Common myeloid progenitor, CD34-positive (primary cell): Measurements from ENCODE around the gene ZMAT3. TPM values are rescaled to one million over a fixed set of nuclear protein-coding genes. Genes with fewer than 3 reads are reported as not detected.
"Not testable (repeated sequence)": the region's sequence is repeated elsewhere in the genome, so short reads cannot be mapped to it uniquely, and the experiment has no call there.

Experiments
- CTCF ChIA-PET: fragments of 350-600 bp; sonication (Branson Sonifier 250); formaldehyde crosslinking; loops from one replicate; lab custom pipeline; 2021; ENCODE audit warnings: antibody characterized with exemption; lab: Charles Lee
- POLR2A ChIA-PET: fragments of 350-600 bp; sonication (Branson Sonifier 250); formaldehyde crosslinking; loops from one replicate; lab custom pipeline; 2021; ENCODE audit warnings: antibody characterized with exemption; lab: Charles Lee
- DNase-seq, 3 donors: peaks; one replicate each; pipeline versions ENCODE4 v3.0.0 to v3.0.0-alpha.2; 2013
- H3K27ac ChIP-seq, 2 experiments: 1 replicate in 1 of 2; 2 replicates in 1 of 2; pipeline ENCODE4 v1.7.0; 2013; ENCODE audit warnings: inconsistent platforms in 2 of 2, low read length in 2 of 2, mild to moderate bottlenecking in 2 of 2, low read depth in 1 of 2, moderate library complexity in 1 of 2; ENCODE audit not compliant: severe bottlenecking in 2 of 2, insufficient read depth in 1 of 2, poor library complexity in 1 of 2
- H3K27me3 ChIP-seq, 5 experiments: replicated peaks in 2 of 5; 1 replicate in 3 of 5; 2 replicates in 2 of 5; pipeline versions ENCODE4 v1.6.1 to v1.7.0; 2013; ENCODE audit warnings: low read length in 4 of 5, mild to moderate bottlenecking in 2 of 5, moderate library complexity in 2 of 5, inconsistent platforms in 1 of 5; ENCODE audit not compliant: insufficient read depth in 5 of 5, control insufficient read depth in 4 of 5
- H3K36me3 ChIP-seq, 4 experiments: 1 replicate in 2 of 4; 2 replicates in 2 of 4; pipeline versions ENCODE4 v1.6.1 to v1.7.0; 2013; ENCODE audit warnings: low read length in 3 of 4, control low read depth in 1 of 4, mild to moderate bottlenecking in 1 of 4; ENCODE audit not compliant: control insufficient read depth in 4 of 4, insufficient read depth in 4 of 4
- H3K4me1 ChIP-seq, 4 experiments: 1 replicate in 3 of 4; 2 replicates in 1 of 4; pipeline versions ENCODE4 v1.6.1 to v1.7.1; 2013; ENCODE audit warnings: low read length in 3 of 4, mild to moderate bottlenecking in 3 of 4, control low read depth in 1 of 4, inconsistent platforms in 1 of 4, moderate library complexity in 1 of 4; ENCODE audit not compliant: control insufficient read depth in 4 of 4, insufficient read depth in 4 of 4; ENCODE audit errors: control extremely low read depth in 1 of 4
- H3K4me3 ChIP-seq, 7 experiments: 1 replicate in 4 of 7; 2 replicates in 3 of 7; pipeline versions ENCODE4 v1.5.1 to v1.7.0; 2013; ENCODE audit warnings: mild to moderate bottlenecking in 7 of 7, low read length in 6 of 7, moderate library complexity in 6 of 7, inconsistent platforms in 2 of 7, low read depth in 2 of 7, control low read depth in 1 of 7; ENCODE audit not compliant: insufficient read depth in 4 of 7, control insufficient read depth in 1 of 7; ENCODE audit errors: extremely low read depth in 1 of 7
- H3K9me3 ChIP-seq, 5 experiments: 1 replicate in 4 of 5; 2 replicates in 1 of 5; pipeline versions ENCODE4 v1.6.1 to v1.7.1; 2013; ENCODE audit warnings: low read length in 4 of 5, mild to moderate bottlenecking in 2 of 5, inconsistent platforms in 1 of 5, low read depth in 1 of 5, moderate library complexity in 1 of 5; ENCODE audit not compliant: control insufficient read depth in 4 of 5, insufficient read depth in 2 of 5; ENCODE audit errors: control extremely low read depth in 1 of 5
- WGBS: methylation state at CpG from one replicate; pipeline ENCODE4 v1.1.5; 2013; ENCODE audit not compliant: insufficient coverage; 5-methylcytosine and 5-hydroxymethylcytosine counted together
- polyA plus RNA-seq: library from polyadenylated mRNA; unstranded; fragments of 120-200 nt; gene quantifications from one replicate; pipeline ENCODE4 v1.2.1, GENCODE V29; 2013

The ZMAT3 gene, protein sequence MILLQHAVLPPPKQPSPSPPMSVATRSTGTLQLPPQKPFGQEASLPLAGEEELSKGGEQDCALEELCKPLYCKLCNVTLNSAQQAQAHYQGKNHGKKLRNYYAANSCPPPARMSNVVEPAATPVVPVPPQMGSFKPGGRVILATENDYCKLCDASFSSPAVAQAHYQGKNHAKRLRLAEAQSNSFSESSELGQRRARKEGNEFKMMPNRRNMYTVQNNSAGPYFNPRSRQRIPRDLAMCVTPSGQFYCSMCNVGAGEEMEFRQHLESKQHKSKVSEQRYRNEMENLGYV
- 3.7 TPM for polyA plus RNA-seq

DNA sequence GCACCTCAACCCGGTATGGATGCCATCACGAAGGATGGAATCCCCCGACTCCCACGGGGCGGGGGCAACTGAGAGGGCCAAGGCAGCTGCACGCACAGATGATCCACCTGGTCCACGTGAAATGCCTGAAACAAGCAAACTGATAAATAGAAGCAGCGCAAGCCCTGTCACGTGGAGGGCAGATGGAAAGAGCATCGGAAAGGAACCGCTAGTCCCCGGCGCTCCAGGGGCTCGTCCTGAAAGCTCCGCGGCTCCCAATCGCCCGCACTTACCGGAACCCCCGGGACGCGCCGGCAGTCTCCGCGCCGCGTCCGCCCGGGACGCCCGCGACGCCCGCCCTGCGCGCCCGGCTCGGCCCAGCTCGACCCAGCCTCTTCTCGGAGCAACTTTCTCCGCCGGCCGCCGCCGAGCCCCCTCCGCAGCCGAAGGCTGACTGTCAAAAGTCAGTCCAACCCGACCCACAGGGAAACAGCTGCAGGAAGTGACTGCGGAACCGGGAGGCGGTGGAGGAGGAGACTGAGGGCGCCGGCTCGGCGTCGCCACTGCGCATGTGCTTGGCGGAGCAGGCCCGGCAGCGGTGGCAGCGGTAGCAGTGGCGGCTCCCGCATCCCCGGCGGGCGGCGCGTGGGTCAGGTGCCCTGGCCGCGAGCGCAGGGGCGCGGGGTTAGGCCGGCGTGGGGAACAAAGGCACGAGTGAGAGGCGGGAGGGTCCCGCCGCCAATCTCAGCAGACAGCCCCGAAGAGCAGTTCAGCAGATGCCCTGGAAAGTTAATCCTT is at the start of gene ZMAT3:
ZMAT3 (minus strand) TSS at position 487 of the 777 bp plus-strand sequence. CDS start 4,057 bp downstream, outside the sequence.
- peak within 1 kb of the TSS in 1 of 2 experiments; percentile 79 for H3K27ac ChIP-seq
- POLR2A ChIA-PET, result interaction anchor here (1.0 kb wide), 1 partner anchor 76 kb away, joined by 3 read pairs; the partner anchor contains the start of gene PIK3CA
- CTCF ChIA-PET, result interaction anchor here (1.2 to 4.7 kb wide), 6 partner anchors 11 to 251 kb away, joined by 3 to 17 read pairs (median 4); no protein-coding TSS in a partner anchor
- H3K36me3 ChIP-seq, result peaks cover 0 to 5% (median under 1%) of the 10 kb centered on the region in 4 experiments
- peak within 1 kb of the TSS; percentile 69 to 89 (median 76) for H3K4me3 ChIP-seq
- H3K27me3 ChIP-seq, result no peaks in the 10 kb centered on the region
- peaks cover 9 to 33% (median 26%) of the 10 kb centered on the region in 4 experiments for H3K4me1 ChIP-seq
- no peaks in the 10 kb centered on the region for H3K9me3 ChIP-seq
- 0% methylated on average over 47 of the region's 80 CpGs for WGBS
- DNase-seq, result peak; percentile 86 to 95 (median 95)

DNA sequence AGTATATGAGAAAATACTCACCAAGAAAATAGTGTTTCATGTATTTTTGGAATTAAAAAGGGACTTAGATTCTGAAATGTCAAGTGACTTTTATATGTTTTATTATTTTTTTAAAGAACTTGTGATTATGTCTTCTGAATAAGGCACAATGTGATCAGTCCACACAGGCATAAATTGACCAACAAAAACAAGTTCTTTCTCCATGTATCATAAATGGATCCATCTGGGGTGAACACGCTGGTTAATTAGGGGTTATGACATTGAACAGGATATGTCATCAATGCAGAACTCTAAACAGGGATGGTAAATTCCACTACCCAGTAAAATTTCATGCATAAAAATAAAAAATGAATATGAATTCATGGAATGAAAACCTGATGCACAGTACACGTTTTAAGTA is 45.2 kb upstream of the ZMAT3 start:
- Histone ChIP-seq H3K4me3 (no peak overlapping the region), H3K27ac (no peak overlapping the region), H3K27me3 (no peaks in the 10 kb centered on the region), H3K9me3 (no peaks in the 10 kb centered on the region), H3K36me3 (no peaks in the 10 kb centered on the region), H3K4me1 (no peaks in the 10 kb centered on the region)
- CTCF ChIA-PET, result no interaction called here
- POLR2A ChIA-PET, result no interaction called here
- no CpG with 5 or more reads among the region's 2 CpGs for WGBS
- no peak for DNase-seq

DNA sequence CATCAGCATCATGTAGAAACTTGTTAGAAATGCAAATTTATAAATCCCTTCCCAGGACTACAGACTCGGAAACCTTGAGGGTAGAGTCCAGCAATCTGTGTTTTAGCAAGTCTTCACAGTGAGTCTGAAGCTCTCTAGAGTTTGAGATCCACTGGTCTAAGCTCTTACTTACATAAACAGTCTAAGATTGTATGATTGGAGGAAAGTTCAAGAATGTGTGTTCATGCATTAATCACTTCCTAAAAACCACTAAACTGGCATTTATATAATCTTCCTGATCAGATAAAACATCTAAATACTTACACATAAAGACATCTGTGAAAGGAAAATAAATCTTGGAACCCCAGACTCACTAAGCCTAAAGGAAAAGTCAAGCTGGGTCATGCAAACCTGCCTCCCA is 43.8 kb upstream of the ZMAT3 start:
- H3K27ac ChIP-seq, H3K27me3 ChIP-seq, H3K4me3 ChIP-seq, POLR2A ChIA-PET, H3K9me3 ChIP-seq, H3K4me1 ChIP-seq, DNase-seq, H3K36me3 ChIP-seq: not testable (repeated sequence)
- WGBS, result 100% methylated on average over 1 of the region's 1 CpG
- CTCF ChIA-PET, result interaction anchor here (1.0 to 1.3 kb wide), 2 partner anchors 10 to 13 kb away, joined by 3 read pairs; no protein-coding TSS in a partner anchor

DNA sequence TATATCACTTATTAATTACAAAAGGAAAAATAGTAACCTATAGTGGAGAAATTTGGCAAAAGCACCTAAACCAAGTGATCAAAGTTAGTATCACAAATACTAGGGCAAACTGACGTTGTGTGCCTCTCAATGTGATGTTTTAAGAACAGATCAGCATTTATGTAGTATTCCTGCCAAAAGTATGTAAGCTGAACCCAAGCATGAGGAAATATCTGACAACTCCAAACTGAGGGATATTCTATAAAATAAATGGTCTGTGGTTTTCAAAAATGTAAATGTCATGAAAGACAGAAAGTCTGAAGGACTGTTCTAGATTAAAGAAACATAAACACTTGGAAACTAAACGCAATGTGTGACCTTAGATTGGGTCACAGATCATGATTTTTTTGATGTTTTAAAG is 42.3 kb upstream of the ZMAT3 start:
- no peak for DNase-seq
- Histone ChIP-seq H3K4me3 (no peak overlapping the region), H3K36me3 (no peaks in the 10 kb centered on the region), H3K4me1 (no peaks in the 10 kb centered on the region), H3K27me3 (no peaks in the 10 kb centered on the region), H3K27ac (no peak overlapping the region), H3K9me3 (peaks cover 0 to 3% (median 2%) of the 10 kb centered on the region in 5 experiments)
- no CpG with 5 or more reads among the region's 2 CpGs for WGBS
- POLR2A ChIA-PET, result no interaction called here
- CTCF ChIA-PET, result no interaction called here

DNA sequence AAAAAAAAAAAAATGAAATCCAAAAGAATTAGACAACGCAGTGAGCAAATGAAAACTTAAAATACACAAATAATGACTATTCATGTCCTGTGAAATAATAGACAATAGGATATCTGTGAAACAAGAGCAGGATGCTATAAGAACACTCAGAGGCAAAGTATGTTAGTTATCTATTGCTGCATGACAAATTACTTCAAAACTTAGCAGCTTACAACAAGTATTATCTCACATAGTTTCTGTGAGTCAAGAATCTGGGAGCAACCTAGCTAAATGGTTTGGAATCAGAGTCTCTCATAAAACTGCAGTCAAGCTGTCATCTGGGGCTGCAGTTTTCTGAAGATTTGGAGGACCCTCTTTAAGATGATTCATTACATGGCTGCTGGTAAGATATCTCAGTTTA is 36.5 kb upstream of the ZMAT3 start:
- POLR2A ChIA-PET, result no interaction called here
- no peaks in the 10 kb centered on the region for H3K4me1 ChIP-seq
- no peak overlapping the region for H3K27ac ChIP-seq
- H3K27me3 ChIP-seq, result peaks cover 0 to 2% (median 0%) of the 10 kb centered on the region in 5 experiments
- no peak for DNase-seq
- H3K9me3 ChIP-seq, result peaks cover 0 to 4% (median 2%) of the 10 kb centered on the region in 5 experiments
- no peak overlapping the region for H3K4me3 ChIP-seq
- WGBS, result no CpG with 5 or more reads among the region's 1 CpG
- CTCF ChIA-PET, result interaction anchor here (1.0 to 9.4 kb wide), 6 partner anchors 9 to 213 kb away, joined by 3 to 54 read pairs (median 4); no protein-coding TSS in a partner anchor
- H3K36me3 ChIP-seq, result no peaks in the 10 kb centered on the region

DNA sequence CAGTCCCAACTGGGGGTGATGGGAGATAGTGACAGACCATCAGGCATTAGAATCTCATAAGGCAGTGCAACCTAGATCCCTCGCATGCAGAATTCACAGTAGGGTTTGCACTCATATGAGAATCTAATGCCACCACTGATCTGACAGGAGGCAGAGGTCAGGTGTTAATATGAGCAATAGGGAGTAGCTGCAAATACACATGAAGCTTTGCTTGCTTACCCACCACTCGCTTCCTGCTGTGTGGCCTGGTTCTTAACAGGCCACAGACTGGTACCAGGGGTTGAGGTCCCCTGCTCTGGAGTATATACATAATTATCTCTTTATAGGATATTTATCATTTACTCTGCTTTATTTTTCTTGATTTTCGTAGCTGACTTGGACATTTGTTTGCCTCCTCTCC is 36.0 kb upstream of the ZMAT3 start:
- ChIA-PET CTCF (interaction anchor here (1.0 to 9.4 kb wide), 6 partner anchors 9 to 214 kb away, joined by 3 to 54 read pairs (median 4); no protein-coding TSS in a partner anchor), POLR2A (no interaction called here)

More for the DNA sequence above, 36.0 kb upstream of the ZMAT3 start:
- 100% methylated on average over 2 of the region's 3 CpGs for WGBS
- DNase-seq, result no peak
- Histone ChIP-seq H3K36me3 (no peaks in the 10 kb centered on the region), H3K4me1 (no peaks in the 10 kb centered on the region), H3K27ac (no peak overlapping the region), H3K27me3 (peaks cover 0 to 2% (median 0%) of the 10 kb centered on the region in 5 experiments), H3K9me3 (peaks cover 0 to 4% (median 2%) of the 10 kb centered on the region in 5 experiments), H3K4me3 (no peak overlapping the region)
